GM21717 (cell line): ENCODE measurements around the gene B3GNT8.
"Not testable (repeated sequence)": the region's sequence is repeated elsewhere in the genome, so short reads cannot be mapped to it uniquely, and the experiment has no call there.

Experiments used
- ATAC-seq: cut with Tn5 transposase; IDR thresholded peaks from one replicate; pipeline ENCODE4 v1.9.1; 2021; ENCODE audit warnings: mild to moderate bottlenecking, moderate library complexity; ENCODE audit not compliant: unreplicated experiment

The B3GNT8 gene

DNA sequence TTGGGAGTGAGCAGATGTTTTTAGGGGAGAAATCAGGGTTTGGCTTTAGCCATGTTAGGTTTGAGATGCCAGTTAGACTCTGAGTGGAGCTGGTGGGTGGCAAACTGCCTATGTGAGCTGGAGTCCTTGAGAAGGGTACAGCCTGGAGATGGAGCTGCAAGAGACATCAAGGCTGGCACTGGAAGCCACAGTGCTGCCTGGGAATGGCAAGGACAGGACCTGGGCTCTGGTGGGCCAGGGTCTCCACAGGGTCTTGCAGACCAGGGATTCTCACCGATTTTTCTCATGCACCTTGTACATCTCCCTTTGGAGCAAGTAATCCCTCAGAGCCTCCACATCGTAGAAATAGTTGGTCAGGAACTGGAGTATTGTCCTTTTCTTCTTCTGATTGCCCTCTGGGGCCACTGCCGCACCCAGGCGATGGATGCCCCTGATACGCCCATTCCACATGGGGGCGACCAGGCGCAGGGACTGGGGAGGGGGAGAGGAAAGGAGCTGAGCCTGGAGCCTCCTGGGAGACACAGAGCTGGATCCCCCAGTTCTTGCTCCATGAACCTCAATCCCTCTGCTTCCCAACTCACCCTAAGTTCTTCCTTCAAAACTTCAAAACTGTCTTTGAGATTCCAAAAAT is 10.9 kb upstream of the B3GNT8 start:
- ATAC-seq: no peak

DNA sequence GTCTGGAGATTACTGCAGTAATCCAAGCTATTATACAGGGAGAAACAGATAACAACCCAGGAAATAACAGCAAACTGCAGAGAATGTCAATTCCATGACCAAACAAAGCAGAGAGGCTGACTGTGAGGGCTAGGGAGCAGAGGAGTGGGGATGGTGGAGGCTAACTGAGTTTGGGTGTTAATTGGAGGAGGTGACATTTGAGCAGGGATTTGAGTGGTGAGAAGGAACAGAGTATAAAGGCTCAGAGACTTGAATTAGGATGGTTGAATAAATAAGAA is 9.4 kb upstream of the B3GNT8 start:
- ATAC-seq: no peak

DNA sequence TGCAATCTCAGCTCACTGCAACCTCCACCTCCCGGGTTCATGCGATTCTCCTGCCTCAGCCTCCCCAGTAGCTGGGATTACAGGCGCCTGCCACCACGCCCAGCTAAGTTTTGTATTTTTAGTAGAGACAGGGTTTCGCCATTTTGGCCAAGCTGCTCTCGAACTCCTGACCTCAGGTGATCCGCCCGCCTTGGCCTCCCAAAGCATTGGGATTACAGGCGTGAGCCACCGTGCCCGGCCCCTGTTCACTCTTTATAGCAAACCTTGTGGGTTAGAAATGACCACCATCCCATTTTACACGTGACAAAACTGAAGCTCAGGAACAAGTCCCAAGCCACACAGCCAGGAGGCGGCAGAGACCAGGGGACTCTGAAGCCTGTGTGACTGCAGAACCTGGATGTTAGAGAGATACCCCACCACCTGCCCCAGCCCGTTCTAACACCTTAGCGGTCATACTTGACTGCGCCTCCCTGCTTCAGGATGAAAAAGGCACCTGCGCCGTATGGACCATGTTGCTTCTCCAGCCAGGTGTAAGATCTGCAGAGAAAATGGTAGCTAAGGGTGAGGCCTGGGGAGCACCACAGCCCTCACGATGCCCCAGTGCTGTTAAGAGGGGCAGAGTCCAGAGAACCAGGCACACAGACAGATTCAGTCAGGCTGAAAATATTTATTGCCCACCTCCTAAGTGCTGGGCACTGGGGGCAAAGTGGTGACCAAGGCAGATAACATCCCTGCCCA is 8.9 kb upstream of the B3GNT8 start:
- no peak for ATAC-seq

DNA sequence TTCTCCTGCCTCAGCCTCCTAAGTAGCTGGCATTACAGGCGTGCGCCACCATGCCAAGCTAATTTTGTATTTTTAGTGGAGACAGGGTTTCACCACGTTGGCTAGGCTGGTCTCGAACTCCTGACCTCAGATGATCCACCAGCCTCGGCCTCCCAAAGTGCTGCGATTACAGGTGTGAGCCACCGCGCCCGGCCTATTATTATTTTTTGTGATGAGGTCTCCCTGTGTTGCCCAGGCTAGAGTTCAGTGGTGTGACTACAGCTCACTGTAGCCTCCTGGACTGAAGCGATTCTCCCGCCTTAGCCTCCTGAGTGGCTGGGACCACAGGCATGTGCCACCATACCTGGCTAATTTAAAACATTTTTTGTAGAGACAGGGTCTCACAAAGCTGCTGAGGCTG is 8.2 kb upstream of the B3GNT8 start:
- ATAC-seq: not testable (repeated sequence)

DNA sequence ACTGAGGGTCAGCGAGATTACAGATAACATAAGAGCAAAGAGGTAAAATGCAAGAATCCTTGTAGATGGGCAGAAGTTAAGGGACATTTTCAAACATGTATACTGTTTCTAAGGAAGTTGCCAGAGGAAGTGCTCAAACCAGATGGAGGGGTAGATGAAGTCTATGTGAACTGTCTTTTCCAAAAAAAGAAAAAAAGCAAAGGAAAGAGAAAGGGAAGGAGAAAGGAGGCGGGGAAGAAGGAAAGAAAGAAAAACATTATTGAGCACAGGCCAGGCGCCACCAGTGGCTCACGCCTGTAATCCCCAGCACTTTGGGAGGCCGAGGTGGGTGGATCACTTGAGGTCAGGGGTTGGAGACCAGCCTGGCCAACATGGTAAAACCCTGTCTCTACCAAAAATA is 7.3 kb upstream of the B3GNT8 start:
- ATAC-seq: no peak

DNA sequence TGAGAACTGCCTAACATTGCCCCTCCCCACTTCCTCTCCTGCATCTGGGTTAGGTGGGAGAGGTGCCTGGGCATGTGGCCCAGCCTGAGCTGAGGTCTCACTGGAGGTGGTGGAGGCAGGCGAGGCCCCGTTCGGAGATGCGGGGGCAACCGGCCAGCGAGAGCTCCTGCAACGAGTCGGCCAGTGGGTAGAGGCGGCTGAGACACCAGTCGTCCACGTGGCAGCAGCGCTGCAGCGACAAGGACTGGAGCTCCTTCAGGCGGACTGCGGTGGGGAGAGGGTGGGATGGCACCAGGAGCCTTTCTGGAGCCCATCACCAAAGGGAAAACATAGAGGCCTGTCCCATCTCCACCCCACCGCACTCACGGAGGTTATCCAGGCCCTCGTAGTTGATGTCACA is 6.0 kb upstream of the B3GNT8 start:
- no peak for ATAC-seq

DNA sequence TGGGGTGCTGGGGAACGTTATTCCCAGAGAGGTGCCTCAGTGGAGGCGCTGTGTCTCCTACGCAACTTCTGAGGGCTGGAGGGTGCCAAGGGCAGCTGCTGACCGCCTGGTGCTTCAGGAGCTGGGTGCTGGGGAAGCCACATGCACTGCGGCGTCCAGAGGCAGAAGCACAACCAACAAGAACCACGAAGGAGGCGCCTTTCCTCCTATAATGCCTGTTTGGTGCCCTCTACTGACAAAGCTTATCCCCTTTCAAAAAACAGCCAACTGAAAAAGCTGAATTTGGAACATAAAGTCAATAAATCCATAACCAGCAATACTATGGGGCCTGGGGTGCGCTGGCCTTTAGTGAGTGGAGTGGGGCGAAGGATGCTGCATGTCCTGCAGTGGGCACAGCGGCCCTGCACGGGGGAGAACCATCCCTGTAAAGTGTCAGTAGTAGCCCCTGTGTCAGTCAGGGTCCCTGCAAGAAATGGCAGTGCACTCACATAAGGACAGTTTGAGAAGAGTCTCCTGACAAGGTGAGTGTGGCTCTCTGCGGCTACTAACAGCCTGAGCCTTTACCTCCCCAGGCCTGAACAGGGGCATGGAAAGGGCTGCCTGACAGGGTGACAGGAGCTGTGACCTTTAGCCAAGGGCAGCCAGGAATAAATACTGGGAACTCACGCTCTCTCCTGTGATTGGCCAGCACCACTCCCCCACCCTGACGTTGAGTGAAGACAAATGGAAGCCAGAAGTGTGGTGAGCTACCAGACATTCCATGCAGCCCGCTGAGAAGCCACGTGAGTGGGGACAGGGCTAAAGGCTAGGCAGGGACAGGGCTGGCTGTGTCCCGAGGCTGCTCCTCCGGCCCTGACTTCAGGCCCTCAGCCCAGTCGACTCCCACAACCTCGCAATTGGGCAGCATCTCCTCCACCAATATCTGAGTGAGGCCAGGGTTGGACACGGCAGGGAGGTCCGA is 4.5 kb upstream of the B3GNT8 start:
- ATAC-seq: no peak

DNA sequence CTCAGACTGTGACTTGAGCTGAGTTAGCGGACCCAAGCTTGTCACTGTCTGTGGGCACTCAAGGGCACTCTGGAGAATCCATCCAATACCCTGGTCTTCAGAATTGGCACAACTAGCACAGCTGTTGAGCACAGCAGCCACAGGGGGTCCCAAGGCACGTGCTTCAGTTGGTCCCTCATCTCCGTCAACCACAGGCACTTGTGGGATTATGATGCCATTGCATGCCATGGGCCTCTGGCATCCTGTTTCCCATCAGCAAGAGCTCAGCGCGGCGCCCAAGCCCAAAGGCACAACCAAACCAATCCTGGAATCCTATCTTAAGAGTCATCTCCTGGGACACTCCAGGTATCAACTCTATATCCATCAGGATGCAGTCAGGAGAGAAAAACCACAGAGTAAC is 3.7 kb upstream of the B3GNT8 start:
- no peak for ATAC-seq

DNA sequence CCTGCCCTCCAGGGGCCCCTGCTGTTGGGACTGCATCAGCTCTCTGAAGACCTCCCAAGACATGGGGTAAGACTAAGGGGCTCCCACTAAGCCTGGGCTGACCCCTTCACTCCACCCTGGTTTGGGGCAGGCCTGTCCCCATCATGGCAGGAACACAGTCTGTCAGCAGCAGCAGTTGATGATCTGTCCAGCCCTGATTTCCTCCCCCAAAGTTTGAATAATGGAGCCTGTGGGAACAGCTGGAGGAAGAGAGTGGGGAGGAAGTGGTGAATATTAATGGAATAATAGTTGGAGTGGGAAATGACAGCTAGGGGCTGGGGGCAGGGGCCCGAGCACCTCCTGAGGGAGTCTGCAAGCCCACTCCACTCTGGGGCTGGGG is 1.3 kb upstream of the B3GNT8 start:
- no peak for ATAC-seq

DNA sequence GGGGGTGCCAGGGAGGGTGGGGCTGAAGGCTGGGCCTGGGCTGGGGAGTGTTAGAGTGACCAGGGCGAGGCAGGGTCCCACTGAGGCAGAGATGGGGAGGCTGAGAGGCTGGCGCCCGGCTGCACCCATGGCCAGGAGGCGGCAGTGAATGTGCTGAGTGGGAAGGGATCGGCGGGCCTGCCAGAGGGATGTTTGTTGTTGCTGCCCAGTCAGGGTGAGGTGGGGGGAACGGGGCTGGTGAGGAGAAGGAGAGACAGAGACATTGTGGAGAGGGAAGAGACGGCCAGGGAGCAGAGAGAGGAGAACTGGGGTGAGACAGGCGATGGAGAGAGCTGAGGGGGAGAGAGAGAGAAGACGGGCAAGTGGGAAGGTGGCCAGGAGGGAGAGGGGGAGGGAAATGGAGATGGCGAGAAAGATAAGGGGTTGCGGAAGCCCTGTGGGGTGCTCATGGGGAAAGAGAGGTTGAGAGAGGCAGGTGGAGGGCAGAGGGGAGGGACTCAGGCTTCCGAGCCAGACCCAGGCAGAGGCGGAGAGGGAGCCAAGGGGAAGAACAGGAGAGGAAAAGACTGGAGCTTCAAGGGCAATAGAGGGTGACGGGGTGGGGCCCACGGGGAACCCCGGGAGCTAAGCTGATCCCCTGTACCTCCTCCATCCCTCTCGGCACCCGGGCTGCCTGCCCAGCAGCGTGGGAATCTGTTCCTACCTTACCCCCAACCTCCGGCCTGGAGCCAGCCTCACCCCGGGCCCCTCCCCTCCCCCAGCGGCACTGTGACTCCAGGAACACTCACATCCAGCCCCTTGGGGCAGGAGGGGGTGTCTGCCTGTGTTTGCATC is 690 bp upstream of the B3GNT8 start:
- ATAC-seq: no peak

DNA sequence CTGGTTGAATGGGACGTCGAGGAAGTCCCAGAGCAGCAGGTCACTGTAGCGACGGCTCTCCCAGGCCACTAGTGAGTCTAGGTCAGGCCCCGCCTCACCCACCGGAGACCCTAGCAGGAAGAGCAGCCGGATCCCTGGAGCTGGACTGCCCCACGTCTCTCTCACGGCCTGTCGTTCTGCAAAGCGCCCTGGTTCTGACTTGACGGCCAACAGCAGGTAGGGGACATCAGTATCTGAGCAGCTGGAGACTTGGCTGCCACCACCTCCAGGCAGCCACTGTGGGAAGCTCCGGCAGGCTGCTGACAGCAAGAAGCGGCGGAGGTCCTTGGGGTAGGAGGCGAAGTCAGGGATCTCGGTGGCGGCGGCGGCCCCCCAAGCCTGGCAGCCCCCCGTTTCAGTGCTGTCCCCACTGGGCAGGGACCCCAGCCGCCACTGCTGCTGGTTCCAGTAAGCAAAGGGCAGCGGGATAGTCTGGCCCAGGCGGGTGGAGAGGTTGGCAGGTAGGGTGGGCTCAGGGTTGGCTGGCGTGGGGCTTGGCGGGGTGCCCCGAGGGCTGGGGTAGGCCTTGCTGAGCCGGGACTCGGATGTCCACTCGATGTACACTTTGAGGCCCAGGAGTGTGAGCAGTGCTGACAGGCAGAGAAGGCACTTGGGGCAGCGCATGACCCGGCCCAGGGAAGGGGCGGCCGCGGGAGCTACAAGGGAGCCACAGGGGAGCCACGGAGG is 895 bp downstream of the B3GNT8 start:
- no peak for ATAC-seq

DNA sequence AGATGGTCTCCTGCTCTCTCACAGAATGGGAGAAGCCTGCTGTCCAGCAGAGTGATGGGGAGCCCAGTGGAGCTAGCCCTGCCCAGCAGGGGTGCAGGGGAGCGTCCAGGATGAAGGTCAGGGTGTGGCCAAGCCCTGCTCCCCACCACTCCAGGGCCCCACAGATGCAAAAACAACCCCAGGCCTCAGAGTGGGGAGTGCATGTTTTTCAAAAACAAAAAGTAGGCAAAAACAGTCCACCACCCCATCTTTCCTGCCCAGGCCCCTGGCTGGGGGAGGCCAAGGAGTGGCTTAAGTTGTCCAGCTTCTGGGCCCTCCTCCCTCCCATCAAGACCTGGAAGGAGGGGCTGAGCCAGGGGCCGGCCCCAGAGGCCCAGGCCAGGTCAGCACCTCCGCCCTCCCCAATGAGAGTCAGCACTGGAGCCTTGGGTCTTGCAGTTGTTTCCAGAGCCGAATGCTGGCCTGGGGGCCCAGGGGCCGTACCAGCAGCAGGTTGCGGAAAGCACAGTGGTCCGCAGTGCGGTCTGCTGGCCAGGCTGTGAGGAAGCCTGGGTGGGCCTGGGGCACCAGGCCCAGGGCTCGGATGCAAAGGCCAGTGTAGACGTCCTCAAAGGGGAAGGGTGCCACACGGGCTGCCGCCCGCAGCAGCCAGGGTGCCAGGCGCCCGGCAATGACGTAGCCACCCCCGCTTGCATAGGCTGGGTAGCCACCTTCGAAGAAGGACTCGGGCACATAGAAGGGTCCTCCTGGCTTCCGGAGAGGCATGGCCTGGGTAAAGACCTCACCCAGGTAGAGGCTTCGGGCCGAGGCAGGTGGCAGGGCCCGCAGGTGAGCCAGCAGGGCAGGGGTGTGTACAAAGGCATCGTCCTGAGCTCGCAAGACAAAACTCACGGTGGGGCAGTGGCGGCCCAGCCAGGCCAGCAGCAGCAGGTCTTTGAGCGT is 1.7 kb downstream of the B3GNT8 start:
- ATAC-seq: no peak

DNA sequence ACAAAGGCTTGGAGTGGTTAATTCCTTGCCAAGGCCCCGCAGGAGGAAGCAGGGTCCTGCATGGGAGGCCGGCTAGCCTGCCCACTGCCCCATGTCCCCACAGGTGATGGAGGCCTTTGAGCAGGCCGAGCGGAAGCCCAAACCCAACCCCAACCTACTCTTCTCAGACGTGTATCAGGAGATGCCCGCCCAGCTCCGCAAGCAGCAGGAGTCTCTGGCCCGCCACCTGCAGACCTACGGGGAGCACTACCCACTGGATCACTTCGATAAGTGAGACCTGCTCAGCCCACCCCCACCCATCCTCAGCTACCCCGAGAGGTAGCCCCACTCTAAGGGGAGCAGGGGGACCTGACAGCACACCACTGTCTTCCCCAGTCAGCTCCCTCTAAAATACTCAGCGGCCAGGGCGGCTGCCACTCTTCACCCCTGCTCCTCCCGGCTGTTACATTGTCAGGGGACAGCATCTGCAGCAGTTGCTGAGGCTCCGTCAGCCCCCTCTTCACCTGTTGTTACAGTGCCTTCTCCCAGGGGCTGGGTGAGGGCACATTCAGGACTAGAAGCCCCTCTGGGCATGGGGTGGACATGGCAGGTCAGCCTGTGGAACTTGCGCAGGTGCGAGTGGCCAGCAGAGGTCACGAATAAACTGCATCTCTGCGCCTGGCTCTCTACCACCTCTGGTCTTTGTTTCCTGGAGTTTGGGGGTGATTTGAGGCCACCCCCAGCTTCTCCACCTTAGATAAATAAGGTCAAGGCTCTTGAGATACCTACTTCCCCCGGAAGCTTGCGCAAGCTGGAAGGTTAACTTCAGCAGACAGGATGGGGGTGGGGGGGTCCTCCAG is 2.6 kb downstream of the B3GNT8 start:
- no peak for ATAC-seq

DNA sequence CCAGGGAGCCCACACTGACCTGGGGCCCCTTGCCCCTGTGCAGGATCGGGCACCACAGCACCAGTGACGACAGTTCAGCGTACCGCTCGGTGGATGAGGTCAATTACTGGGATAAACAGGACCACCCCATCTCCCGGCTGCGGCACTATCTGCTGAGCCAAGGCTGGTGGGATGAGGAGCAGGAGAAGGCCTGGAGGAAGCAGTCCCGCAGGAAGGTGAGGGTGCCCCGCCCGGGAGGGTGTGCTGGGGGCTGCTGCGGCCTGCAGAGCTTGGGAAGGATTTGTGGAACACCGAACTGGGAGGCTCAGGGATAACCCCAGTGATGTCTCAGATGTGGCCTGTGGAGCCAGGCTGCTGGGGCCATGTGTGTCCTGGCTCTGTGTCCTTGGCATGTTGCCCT is 4.2 kb downstream of the B3GNT8 start:
- no peak for ATAC-seq

DNA sequence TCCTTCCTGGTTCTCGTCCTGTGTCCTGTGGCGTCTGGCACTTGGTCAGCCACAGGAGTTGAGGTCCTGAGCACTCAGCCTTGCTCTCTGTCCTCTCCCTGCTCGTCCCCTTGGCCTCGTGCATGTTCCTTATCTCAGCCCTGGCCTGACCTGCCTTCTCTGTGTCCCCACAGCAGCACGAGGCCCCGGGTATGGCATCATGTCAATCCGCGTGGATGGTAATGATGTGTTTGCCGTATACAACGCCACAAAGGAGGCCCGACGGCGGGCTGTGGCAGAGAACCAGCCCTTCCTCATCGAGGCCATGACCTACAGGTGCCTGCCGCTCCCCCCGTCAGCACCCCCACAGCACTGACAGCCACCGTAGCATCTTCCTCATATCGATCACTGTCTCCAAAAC is 4.7 kb downstream of the B3GNT8 start:
- ATAC-seq: no peak

DNA sequence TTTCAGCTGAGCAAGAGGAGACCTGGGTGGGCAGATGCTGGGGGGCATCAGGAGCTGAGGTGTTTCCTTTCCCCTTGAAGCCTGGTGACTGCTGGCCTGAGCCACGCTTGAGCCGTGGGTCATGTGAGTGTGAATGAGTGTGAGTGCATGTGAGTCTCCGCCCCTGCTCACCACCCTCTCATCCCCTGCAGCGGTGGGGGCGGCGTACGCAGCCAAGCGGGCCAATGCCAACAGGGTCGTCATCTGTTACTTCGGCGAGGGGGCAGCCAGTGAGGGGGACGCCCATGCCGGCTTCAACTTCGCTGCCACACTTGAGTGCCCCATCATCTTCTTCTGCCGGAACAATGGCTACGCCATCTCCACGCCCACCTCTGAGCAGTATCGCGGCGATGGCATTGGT is 5.2 kb downstream of the B3GNT8 start:
- no peak for ATAC-seq

DNA sequence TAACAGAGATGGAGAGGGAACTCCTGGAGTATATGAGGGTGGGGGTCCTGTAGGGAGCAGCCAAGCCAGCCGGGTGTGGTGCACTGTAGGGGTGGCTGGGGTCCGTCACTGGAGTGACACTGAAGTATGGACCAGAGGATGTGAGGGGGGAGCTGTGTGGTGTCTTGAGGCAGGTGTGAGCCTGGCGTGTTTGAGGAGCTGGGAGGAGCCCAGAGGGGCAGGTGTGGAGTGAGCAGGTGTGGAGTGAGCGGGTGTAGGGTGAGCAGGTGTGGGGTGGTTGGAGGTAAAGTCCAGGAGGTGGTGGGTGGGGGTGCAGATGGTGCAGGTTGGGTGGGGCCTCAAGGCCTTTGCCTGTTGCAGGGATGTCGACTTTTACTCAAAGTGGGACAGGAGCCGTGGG is 5.9 kb downstream of the B3GNT8 start:
- ATAC-seq: no peak

DNA sequence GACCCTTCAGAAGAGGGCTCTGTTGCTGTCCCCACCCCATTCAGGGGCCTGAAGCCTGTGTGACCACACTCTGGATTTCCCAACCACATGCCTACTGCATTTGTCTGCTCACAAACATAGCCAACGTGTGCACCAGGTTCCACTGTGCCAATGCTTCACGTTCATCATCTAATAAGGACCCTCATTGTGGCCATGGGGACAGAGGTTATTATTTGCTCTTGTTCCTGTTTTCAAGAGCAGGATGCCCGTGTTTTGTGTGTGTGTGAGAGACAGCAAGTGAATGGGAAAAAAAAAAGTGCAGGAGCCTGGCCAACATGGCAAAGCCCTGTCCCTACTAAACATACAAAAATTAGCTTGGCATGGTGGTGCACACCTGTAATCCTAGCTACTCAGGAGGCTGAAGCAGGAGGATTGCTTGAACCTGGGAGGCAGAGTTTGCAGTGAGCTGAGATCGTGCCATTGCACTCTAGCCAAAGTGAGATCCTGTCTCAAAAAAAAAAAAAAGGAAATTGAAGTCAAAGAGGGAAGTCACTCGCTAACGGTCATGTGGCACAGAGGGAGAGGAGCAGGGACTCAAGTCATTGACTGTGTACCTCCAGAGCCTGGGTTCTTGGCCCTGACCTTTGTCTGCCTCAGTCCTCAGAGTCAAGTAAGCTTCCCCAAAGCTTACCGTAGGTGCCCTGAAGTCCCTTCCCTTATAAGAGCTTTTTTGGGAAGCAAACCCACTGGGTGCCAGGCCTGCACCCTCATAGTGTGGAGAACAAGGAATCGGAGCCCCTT is 6.9 kb downstream of the B3GNT8 start:
- no peak for ATAC-seq
